Measurements from ENCODE around the gene LGR4. TPM values are rescaled to one million over a fixed set of nuclear protein-coding genes. Genes with fewer than 3 reads are reported as not detected.
A peak's percentile ranks its signal among the peaks of the same experiment; 100 is the strongest.
"Not testable (repeated sequence)": the region's sequence is repeated elsewhere in the genome, so short reads cannot be mapped to it uniquely, and the experiment has no call there.

Gene LGR4
- polyA plus RNA-seq (ENCODE audit: insufficient read length in 4 of 4), result 100 to 1,000 TPM; 120 to 160 (median 134) TPM

GRCh38 chr11:27472398-27473016 is at the start of gene LGR4:
LGR4 (minus strand) TSS chr11:27472790; CDS start chr11:27472302, 488 bp downstream.
- DNase-seq (ENCODE audit: low read depth in 4 of 4, low spot score in 2 of 4), result peak; percentile 82 to 94 (median 91)

GRCh38 chr11:27520226-27520625 is 47.6 kb upstream of the LGR4 start:
- no peak for DNase-seq (ENCODE audit: low read depth in 4 of 4, low spot score in 2 of 4)

- no peak for DNase-seq (ENCODE audit: low read depth in 4 of 4, low spot score in 2 of 4)
Measured at GRCh38 chr11:27518518-27518917, 45.9 kb upstream of the LGR4 start.

- DNase-seq (ENCODE audit: low read depth in 4 of 4, low spot score in 2 of 4), result not testable (repeated sequence)
Measured at GRCh38 chr11:27517490-27517889, 44.9 kb upstream of the LGR4 start.

GRCh38 chr11:27514558-27514957 is 42.0 kb upstream of the LGR4 start:
- DNase-seq (ENCODE audit: low read depth in 4 of 4, low spot score in 2 of 4), result no peak

GRCh38 chr11:27514076-27514475 is 41.5 kb upstream of the LGR4 start:
- no peak for DNase-seq (ENCODE audit: low read depth in 4 of 4, low spot score in 2 of 4)

- no peak for DNase-seq (ENCODE audit: low read depth in 4 of 4, low spot score in 2 of 4)
Measured at GRCh38 chr11:27513389-27513788, 40.8 kb upstream of the LGR4 start.

GRCh38 chr11:27512238-27512637 is 39.6 kb upstream of the LGR4 start:
- DNase-seq (ENCODE audit: low read depth in 4 of 4, low spot score in 2 of 4), result no peak

- no peak for DNase-seq (ENCODE audit: low read depth in 4 of 4, low spot score in 2 of 4)
Measured at GRCh38 chr11:27509908-27510307, 37.3 kb upstream of the LGR4 start.

GRCh38 chr11:27507557-27508322 is 35.1 kb upstream of the LGR4 start:
- no peak for DNase-seq (ENCODE audit: low read depth in 4 of 4, low spot score in 2 of 4)

GRCh38 chr11:27506200-27507182 is 33.9 kb upstream of the LGR4 start, which contains the start of gene LIN7C:
LIN7C (minus strand) TSS chr11:27506769; CDS start chr11:27506752, 17 bp downstream.
- peak; percentile 88 to 96 (median 92) for DNase-seq (ENCODE audit: low read depth in 4 of 4, low spot score in 2 of 4)

- no peak for DNase-seq (ENCODE audit: low read depth in 4 of 4, low spot score in 2 of 4)
Measured at GRCh38 chr11:27505781-27506180, 33.2 kb upstream of the LGR4 start.

- no peak for DNase-seq (ENCODE audit: low read depth in 4 of 4, low spot score in 2 of 4)
Measured at GRCh38 chr11:27504205-27504604, 31.6 kb upstream of the LGR4 start.

GRCh38 chr11:27501100-27501499 is 28.5 kb upstream of the LGR4 start:
- DNase-seq (ENCODE audit: low read depth in 4 of 4, low spot score in 2 of 4), result no peak

GRCh38 chr11:27497911-27498310 is 25.3 kb upstream of the LGR4 start:
- no peak for DNase-seq (ENCODE audit: low read depth in 4 of 4, low spot score in 2 of 4)

GRCh38 chr11:27497284-27497866 is 24.8 kb upstream of the LGR4 start:
- no peak for DNase-seq (ENCODE audit: low read depth in 4 of 4, low spot score in 2 of 4)

GRCh38 chr11:27496461-27496860 is 23.9 kb upstream of the LGR4 start:
- no peak for DNase-seq (ENCODE audit: low read depth in 4 of 4, low spot score in 2 of 4)

GRCh38 chr11:27495710-27496300 is 23.2 kb upstream of the LGR4 start:
- no peak for DNase-seq (ENCODE audit: low read depth in 4 of 4, low spot score in 2 of 4)

- no peak for DNase-seq (ENCODE audit: low read depth in 4 of 4, low spot score in 2 of 4)
Measured at GRCh38 chr11:27489092-27489491, 16.5 kb upstream of the LGR4 start.

- no peak for DNase-seq (ENCODE audit: low read depth in 4 of 4, low spot score in 2 of 4)
Measured at GRCh38 chr11:27487706-27488105, 15.1 kb upstream of the LGR4 start.
